ENCODE data around the gene ABAT. TPM values are rescaled to one million over a fixed set of nuclear protein-coding genes. Genes with fewer than 3 reads are reported as not detected.

Gene ABAT
- total and polyA plus RNA-seq, 2 donors (not counting 1 experiment from before 2014, with no cell fraction given): 6.2 to 14.3 TPM

GRCh38 chr16:8677481-8677880 is 3.1 kb downstream of the ABAT start:
- ChIA-PET CTCF (no interaction called here), POLR2A (no interaction called here)
- ATAC-seq (ENCODE audit: low read depth) (no peak), DNase-seq (no peak)
- H3K4me3 Mint-ChIP-seq: no peak overlapping the region
- peaks cover 38% of the 10 kb centered on the region for H3K4me1 Mint-ChIP-seq
- H3K79me2 ChIP-seq (ENCODE audit: control insufficient read depth, insufficient read depth, low read length): peaks cover 67% of the 10 kb centered on the region
- no peak overlapping the region for H3K9ac ChIP-seq (ENCODE audit: low read length)
- 80% methylated on average over 2 of the region's 5 CpGs for WGBS (ENCODE audit: insufficient coverage)
- H4K20me1 ChIP-seq (ENCODE audit: control insufficient read depth, insufficient read depth, low read length, poor library complexity, severe bottlenecking): peaks cover 31% of the 10 kb centered on the region
- H3K4me1 ChIP-seq (ENCODE audit: control insufficient read depth in 2 of 2, insufficient read depth in 2 of 2, low read length in 2 of 2): peaks cover 17 to 18% of the 10 kb centered on the region in 2 donors
- H3K4me3 ChIP-seq (ENCODE audit: control extremely low read depth in 1 of 5, extremely low read depth in 1 of 5, insufficient read depth in 1 of 5, low read depth in 2 of 5, low read length in 4 of 5): no peak overlapping the region
- no peak overlapping the region for H3K27ac Mint-ChIP-seq
- H3K9me3 Mint-ChIP-seq (ENCODE audit: insufficient read depth): peaks cover 2% of the 10 kb centered on the region
- H3K27me3 Mint-ChIP-seq: no peaks in the 10 kb centered on the region
- no peak overlapping the region for H2AFZ ChIP-seq (ENCODE audit: insufficient read depth, low read depth, low read length, poor library complexity, severe bottlenecking)
- no peak for TF ChIP-seq EZH2 (IDR thresholded peaks at IDR 0.05; ENCODE audit: borderline replicate concordance, insufficient read depth, low read depth, low read length, poor library complexity, severe bottlenecking)
- TF ChIP-seq CTCF (IDR thresholded peaks at IDR 0.05): no peak
- no peak overlapping the region for H3K27ac ChIP-seq (ENCODE audit: low read length in 2 of 2)
- H3K27me3 ChIP-seq (replicated peaks in 1 of 4; ENCODE audit: control extremely low read depth in 1 of 4, control insufficient read depth in 3 of 4, insufficient read depth in 4 of 4, low read length in 3 of 4): no peaks in the 10 kb centered on the region
- H3K36me3 ChIP-seq (replicated peaks in 1 of 2; ENCODE audit: control extremely low read depth in 1 of 2, control insufficient read depth in 1 of 2, extremely low read depth in 1 of 2, insufficient read depth in 2 of 2, low read length in 1 of 2): peaks cover 0 to 3% of the 10 kb centered on the region in 2 experiments
- peaks cover 0 to 13% (median 6%) of the 10 kb centered on the region in 3 donors for H3K9me3 ChIP-seq (ENCODE audit: control extremely low read depth in 1 of 3, control insufficient read depth in 2 of 3, insufficient read depth in 1 of 3, low read length in 2 of 3)
- intact Hi-C loops (cut with micrococcal nuclease): loop anchor here (10.0 kb wide), 1 partner anchor 457 kb away; no protein-coding TSS in a partner anchor
- H3K4me2 ChIP-seq (replicated peaks; ENCODE audit: low read depth, low read length, poor library complexity, severe bottlenecking): no peak overlapping the region

- CTCF ChIA-PET: no interaction called here
- H3K9ac ChIP-seq (ENCODE audit: low read length): no peak overlapping the region
These were observed 3.9 kb downstream of the ABAT start for GRCh38 chr16:8678068-8678927.

More at GRCh38 chr16:8678068-8678927, 3.9 kb downstream of the ABAT start:
- Histone ChIP-seq H3K4me2 (replicated peaks; ENCODE audit: low read depth, low read length, poor library complexity, severe bottlenecking) (no peak overlapping the region), H3K27ac (ENCODE audit: low read length in 2 of 2) (no peak overlapping the region), H4K20me1 (ENCODE audit: control insufficient read depth, insufficient read depth, low read length, poor library complexity, severe bottlenecking) (peaks cover 39% of the 10 kb centered on the region), H3K9me3 (ENCODE audit: control extremely low read depth in 1 of 3, control insufficient read depth in 2 of 3, insufficient read depth in 1 of 3, low read length in 2 of 3) (peaks cover 0 to 13% (median 6%) of the 10 kb centered on the region in 3 donors), H2AFZ (ENCODE audit: insufficient read depth, low read depth, low read length, poor library complexity, severe bottlenecking) (no peak overlapping the region), H3K4me3 (ENCODE audit: control extremely low read depth in 1 of 5, extremely low read depth in 1 of 5, insufficient read depth in 1 of 5, low read depth in 2 of 5, low read length in 4 of 5) (no peak overlapping the region), H3K36me3 (replicated peaks in 1 of 2; ENCODE audit: control extremely low read depth in 1 of 2, control insufficient read depth in 1 of 2, extremely low read depth in 1 of 2, insufficient read depth in 2 of 2, low read length in 1 of 2) (peaks cover 0 to 3% of the 10 kb centered on the region in 2 experiments), H3K79me2 (ENCODE audit: control insufficient read depth, insufficient read depth, low read length) (peaks cover 75% of the 10 kb centered on the region), H3K4me1 (ENCODE audit: control insufficient read depth in 2 of 2, insufficient read depth in 2 of 2, low read length in 2 of 2) (peaks cover 17 to 18% of the 10 kb centered on the region in 2 donors), H3K27me3 (replicated peaks in 1 of 4; ENCODE audit: control extremely low read depth in 1 of 4, control insufficient read depth in 3 of 4, insufficient read depth in 4 of 4, low read length in 3 of 4) (no peaks in the 10 kb centered on the region)
- no peak for DNase-seq
- Mint-ChIP-seq H3K4me1 (peaks cover 38% of the 10 kb centered on the region), H3K4me3 (no peak overlapping the region), H3K27me3 (no peaks in the 10 kb centered on the region), H3K27ac (no peak overlapping the region), H3K9me3 (ENCODE audit: insufficient read depth) (peaks cover 2% of the 10 kb centered on the region)
- TF ChIP-seq EZH2 (IDR thresholded peaks at IDR 0.05; ENCODE audit: borderline replicate concordance, insufficient read depth, low read depth, low read length, poor library complexity, severe bottlenecking) (no peak), CTCF (IDR thresholded peaks at IDR 0.05) (no peak)
- WGBS (ENCODE audit: insufficient coverage): 94% methylated on average over 2 of the region's 7 CpGs
- intact Hi-C loops (cut with micrococcal nuclease): loop anchor here (10.0 kb wide), 1 partner anchor 457 kb away; no protein-coding TSS in a partner anchor
- no peak for ATAC-seq (ENCODE audit: low read depth)
- POLR2A ChIA-PET: no interaction called here

All from B cell (primary cell).